ENCODE results near the gene TMCC3. TPM values are rescaled to one million over a fixed set of nuclear protein-coding genes. Genes with fewer than 3 reads are reported as not detected.

TMCC3 gene
- polyA plus RNA-seq, 1 donor from 2014 or later, result 1.9 TPM

GRCh38 chr12:94597268-94597667 is 53.1 kb downstream of the TMCC3 start:
- no peak for TF ChIP-seq EP300 (conservative IDR thresholded peaks at IDR 0.05; ENCODE audit: poor library complexity, severe bottlenecking)
- TF ChIP-seq CTCF (IDR thresholded peaks at IDR 0.05; ENCODE audit: poor library complexity, severe bottlenecking), result no peak
- no peak for TF ChIP-seq RAD21 (conservative IDR thresholded peaks at IDR 0.05)
- no peak for TF ChIP-seq POLR2AphosphoS5 (IDR thresholded peaks at IDR 0.05)
- TF ChIP-seq SMC3 (conservative IDR thresholded peaks at IDR 0.05; ENCODE audit: poor library complexity), result no peak
- TF ChIP-seq MXI1 (conservative IDR thresholded peaks at IDR 0.05; ENCODE audit: poor library complexity, severe bottlenecking), result no peak
- no peak for TF ChIP-seq REST (IDR thresholded peaks at IDR 0.05; ENCODE audit: borderline replicate concordance)
- Histone ChIP-seq H3K9me3 (ENCODE audit: low read length) (no peaks in the 10 kb centered on the region), H3K36me3 (ENCODE audit: insufficient read depth, low read length) (no peaks in the 10 kb centered on the region), H3K9ac (ENCODE audit: low read length) (no peak overlapping the region), H2AFZ (ENCODE audit: low read depth, low read length) (no peak overlapping the region), H3F3A (ENCODE audit: insufficient read depth, low read length, poor library complexity, severe bottlenecking) (no peaks in the 10 kb centered on the region), H3K27ac (ENCODE audit: low read length) (no peak overlapping the region), H3K4me3 (ENCODE audit: low read length) (no peak overlapping the region), H3K79me2 (replicated peaks; ENCODE audit: insufficient read depth, low read length) (no peaks in the 10 kb centered on the region), H3K4me2 (ENCODE audit: low read length) (no peak overlapping the region), H4K20me1 (ENCODE audit: insufficient read depth) (no peaks in the 10 kb centered on the region), H3K27me3 (ENCODE audit: insufficient read depth, low read depth, low read length) (no peaks in the 10 kb centered on the region), H3K9me2 (ENCODE audit: insufficient read depth, low read length) (no peaks in the 10 kb centered on the region)

- H3F3A ChIP-seq (ENCODE audit: insufficient read depth, low read length, poor library complexity, severe bottlenecking), result no peaks in the 10 kb centered on the region
- H3K9ac ChIP-seq (ENCODE audit: low read length), result no peak overlapping the region
- H3K9me2 ChIP-seq (ENCODE audit: insufficient read depth, low read length), result no peaks in the 10 kb centered on the region
- H3K27me3 ChIP-seq (ENCODE audit: insufficient read depth, low read depth, low read length), result no peaks in the 10 kb centered on the region
- no peaks in the 10 kb centered on the region for H3K36me3 ChIP-seq (ENCODE audit: insufficient read depth, low read length)
- no peak overlapping the region for H2AFZ ChIP-seq (ENCODE audit: low read depth, low read length)
- no peak overlapping the region for H3K4me3 ChIP-seq (ENCODE audit: low read length)
- H4K20me1 ChIP-seq (ENCODE audit: insufficient read depth), result no peaks in the 10 kb centered on the region
- no peak overlapping the region for H3K4me2 ChIP-seq (ENCODE audit: low read length)
- no peaks in the 10 kb centered on the region for H3K9me3 ChIP-seq (ENCODE audit: low read length)
- TF ChIP-seq TAF1 (IDR thresholded peaks at IDR 0.05; ENCODE audit: low read depth), result no peak
- no peak for TF ChIP-seq SMC3 (conservative IDR thresholded peaks at IDR 0.05; ENCODE audit: poor library complexity)
- no peak for TF ChIP-seq CTCF (IDR thresholded peaks at IDR 0.05; ENCODE audit: poor library complexity, severe bottlenecking)
- no peak for TF ChIP-seq EP300 (conservative IDR thresholded peaks at IDR 0.05; ENCODE audit: poor library complexity, severe bottlenecking)
- no peak for TF ChIP-seq REST (IDR thresholded peaks at IDR 0.05; ENCODE audit: borderline replicate concordance)
- TF ChIP-seq RAD21 (conservative IDR thresholded peaks at IDR 0.05), result no peak
- no peak for TF ChIP-seq EZH2 (IDR thresholded peaks at IDR 0.05; ENCODE audit: borderline replicate concordance, insufficient read depth, low read length, poor library complexity, severe bottlenecking)
- no peak overlapping the region for H3K27ac ChIP-seq (ENCODE audit: low read length)
- no peaks in the 10 kb centered on the region for H3K79me2 ChIP-seq (replicated peaks; ENCODE audit: insufficient read depth, low read length)
Measured at GRCh38 chr12:94596596-94596995, 53.8 kb downstream of the TMCC3 start.

All from neural cell (in vitro differentiated cells).